Heart left ventricle (tissue), 13 donors: ENCODE data around the gene IFNA7.

Experiments used
- CTCF ChIP-seq, 12 donors: fragments of 200-600 bp; sonication (generic) in 4 of 12; IDR thresholded peaks; one replicate each; pipeline versions ENCODE4 v1.5.0 to v1.8.0; 2018 to 2022; ENCODE audit warnings: antibody characterized with exemption in 12 of 12, mild to moderate bottlenecking in 5 of 12
- POLR2A ChIP-seq, 2 donors: fragments of 450-650 bp; IDR thresholded peaks; one replicate each; pipeline ENCODE4 v1.6.1; 2017; ENCODE audit warnings: antibody characterized with exemption in 2 of 2, mild to moderate bottlenecking in 2 of 2, moderate library complexity in 2 of 2
- donor health status: ischemic (EF 13 %, LVEDD 7.1; RV severe dilation, severe dysfunction).
- donor health status: DM: no; HTN: yes; CAD: no.
- donor health status: DM: no; HTN: no; CAD: no.
- donor health status: ischemic (EF 25% LVEDD 6.9; RV normal size, moderate dysfunction).
- donor health status: ischemic (EF 25% LVEDD 5.7; RV mildly dilated, moderate dysfunction).
- donor health status: ischemic (EF 35%, LVEDD 5.7; RV mildly dilated, moderate dysfunction).
- donor health status: nonischemic (EF 11% LVEDD 7.7; RV severe dilation, severe dysfunction).
- donor health status: DM: yes; HTN: yes; CAD: no.
- donor health status: PGD.
- donor health status: ischemic (EF 29% LVEDD 5.4; RV normal size, mild dysfunction).
- donor health status: nonischemic (EF 23%, LVEDD 6.1; RV moderate dilation, normal function).

GRCh38 chr9:21155501-21155900 lies 46.5 kb downstream of the IFNA7 start:
- TF ChIP-seq POLR2A (IDR thresholded peaks at IDR 0.05) (no peak), CTCF (IDR thresholded peaks at IDR 0.05) (no peak)
